Activated effector memory CD4-positive, alpha-beta T cell treated with Interleukin-2 at 50 U/mL for 16 hours (primary cell): Measurements from ENCODE around the gene CIAO2A.
"Not testable (repeated sequence)": the region's sequence is repeated elsewhere in the genome, so short reads cannot be mapped to it uniquely, and the experiment has no call there.

Experiments used
- DNase-seq: peaks from one replicate; pipeline ENCODE4 v3.0.0-alpha.2; 2020

CIAO2A gene, protein sequence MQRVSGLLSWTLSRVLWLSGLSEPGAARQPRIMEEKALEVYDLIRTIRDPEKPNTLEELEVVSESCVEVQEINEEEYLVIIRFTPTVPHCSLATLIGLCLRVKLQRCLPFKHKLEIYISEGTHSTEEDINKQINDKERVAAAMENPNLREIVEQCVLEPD

DNA sequence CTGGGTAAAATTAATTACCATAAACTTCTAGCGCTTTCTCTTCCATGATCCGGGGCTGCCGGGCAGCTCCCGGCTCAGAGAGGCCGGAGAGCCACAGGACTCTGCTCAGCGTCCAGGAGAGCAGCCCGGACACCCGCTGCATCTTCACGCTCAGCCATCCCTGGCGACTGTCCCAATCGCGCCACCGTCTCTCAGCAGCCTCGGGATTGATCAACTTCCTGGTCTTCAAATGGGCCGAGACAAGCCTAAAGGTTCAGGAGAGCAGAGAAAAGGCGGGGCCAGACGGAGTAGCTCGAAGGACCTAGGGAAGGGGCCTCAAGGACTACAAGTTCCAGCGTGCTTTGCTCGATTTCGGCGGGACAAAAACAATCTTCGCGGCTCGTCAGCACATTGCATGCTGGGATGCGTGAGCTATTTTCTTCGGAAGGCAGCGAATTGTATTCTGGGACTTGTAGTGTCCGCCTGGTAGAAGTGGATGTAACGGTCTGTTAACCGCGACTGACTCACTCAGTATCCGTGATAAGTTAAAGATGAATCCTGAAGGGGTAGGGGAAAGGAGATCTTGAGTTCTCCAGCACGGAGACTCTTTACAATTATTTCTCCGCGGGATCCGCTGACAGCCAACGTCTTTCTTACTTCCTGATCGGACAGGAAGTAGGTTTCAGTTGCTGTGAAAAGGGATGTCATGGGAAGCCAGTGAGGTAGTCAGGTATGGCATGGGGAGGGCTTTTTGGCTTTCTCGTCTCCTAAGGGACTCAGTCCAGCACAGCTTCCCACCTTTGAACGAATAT is at the start of gene CIAO2A:
Gene CIAO2A, minus strand, starts transcription at position 212 of the 791 bp plus-strand sequence. Its CDS starts 70 bp downstream, at position 142.
- peak; percentile 86 for DNase-seq

DNA sequence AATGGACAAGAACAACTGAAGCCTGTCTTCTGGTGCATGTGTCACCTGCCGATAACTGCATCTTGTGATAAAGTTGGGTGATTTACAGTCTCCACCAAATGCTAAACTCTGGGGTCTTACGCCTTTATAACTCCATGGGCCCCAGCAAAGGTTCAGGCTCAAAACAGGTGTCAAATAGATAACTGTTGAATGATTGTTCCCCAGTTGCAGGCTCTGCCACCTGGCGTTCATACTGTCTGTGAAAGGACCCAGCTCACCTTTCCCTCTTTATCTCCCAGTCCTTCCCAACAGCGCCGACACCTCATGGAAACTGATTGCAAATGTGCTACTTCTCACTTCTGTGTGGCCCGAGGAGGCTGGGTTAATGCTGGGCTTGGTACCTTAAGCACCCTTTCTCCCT is 49.6 kb upstream of the CIAO2A start:
- DNase-seq = no peak

DNA sequence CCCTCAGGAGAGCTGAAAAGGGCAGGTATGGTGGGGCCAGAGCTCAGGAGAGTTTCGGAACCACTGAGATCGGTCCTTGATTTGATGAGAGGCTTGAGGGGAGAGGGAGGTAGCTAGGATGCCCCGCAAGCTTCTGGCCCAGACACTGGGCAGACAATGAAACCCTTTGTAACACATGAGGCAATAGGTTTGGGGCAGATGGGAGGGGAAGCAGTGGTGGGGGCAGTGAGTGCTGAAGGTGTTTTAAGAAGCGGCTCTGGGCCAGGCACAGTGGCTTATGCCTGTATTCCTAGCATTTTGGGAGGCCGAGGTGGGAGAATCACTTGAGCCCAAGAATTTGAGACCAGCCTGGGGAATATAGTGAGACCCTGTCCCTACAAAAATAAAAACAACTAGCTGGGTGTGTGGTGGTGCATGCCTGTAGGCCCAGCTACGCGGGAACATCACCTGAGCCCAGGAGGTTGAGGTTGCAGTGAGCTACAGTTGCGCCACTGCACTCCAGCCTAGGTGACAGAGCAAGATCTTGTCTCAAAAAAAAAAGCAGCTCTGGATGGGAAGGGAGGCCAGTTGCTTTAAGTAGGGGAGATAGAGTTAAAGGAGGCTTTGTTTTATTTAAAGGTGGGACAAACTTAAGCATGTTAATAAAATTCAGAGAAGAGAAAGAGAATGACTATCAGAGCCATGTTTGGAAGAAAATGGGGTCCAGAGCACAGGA is 48.3 kb upstream of the CIAO2A start:
- DNase-seq = no peak

DNA sequence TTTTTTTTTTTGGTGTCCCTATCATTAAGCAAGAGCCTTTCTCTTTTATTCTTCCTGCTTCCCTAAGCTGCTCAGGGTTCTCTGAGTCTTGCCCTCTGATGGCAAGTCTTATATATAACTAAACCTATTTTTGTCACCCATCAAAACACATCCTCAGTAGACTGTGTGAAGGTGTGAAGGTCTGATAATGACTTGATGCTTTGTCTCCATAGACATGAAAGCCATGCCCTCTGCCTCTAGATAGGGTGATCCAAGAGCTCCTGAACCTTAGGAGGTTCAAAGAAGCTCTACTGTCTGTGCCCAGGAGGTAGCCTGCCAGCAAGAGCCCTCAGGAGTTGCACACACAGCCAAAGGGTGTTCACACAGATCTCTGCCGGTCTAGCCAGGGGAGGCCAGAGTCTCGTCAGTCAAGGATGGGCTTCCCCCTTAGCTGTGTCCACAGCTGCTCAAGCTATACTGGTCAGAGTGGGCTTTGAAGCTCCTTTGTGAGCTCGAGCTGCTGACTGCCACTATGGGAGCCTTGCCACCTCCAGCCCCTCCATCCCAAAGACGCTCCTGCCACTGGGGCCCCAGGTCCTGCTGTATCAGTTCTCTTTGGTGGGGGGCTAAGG is 44.8 kb upstream of the CIAO2A start:
- no peak for DNase-seq

DNA sequence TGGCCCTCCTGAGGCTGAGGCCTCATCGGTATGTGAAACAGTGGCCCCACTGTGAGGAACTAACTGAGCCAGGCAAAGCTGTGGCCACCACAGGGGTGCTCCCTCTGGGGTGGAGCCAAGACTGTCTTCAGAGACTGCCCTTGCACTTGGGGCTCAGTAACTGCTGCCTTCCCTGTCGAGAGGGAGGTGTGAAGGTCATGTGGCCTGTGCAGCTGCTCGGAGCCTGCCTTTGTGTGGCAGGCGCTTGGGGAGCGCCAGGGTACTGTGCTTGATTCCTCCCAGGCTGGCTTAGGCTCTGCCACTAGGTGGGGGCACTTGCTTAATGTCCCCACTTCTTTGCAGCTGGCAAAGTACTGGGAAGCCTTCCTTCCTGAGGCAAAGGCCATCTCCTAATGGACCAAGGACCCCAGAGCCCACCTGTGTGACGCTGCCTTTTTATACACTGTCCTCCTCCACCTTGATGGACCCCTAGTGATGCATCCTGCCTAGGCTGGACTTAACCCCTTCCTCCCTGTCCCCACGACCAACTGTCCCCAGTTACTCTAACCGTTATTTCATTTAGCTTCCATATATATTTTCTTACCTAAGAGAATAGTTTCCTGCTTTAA is 43.7 kb upstream of the CIAO2A start:
- DNase-seq = no peak

DNA sequence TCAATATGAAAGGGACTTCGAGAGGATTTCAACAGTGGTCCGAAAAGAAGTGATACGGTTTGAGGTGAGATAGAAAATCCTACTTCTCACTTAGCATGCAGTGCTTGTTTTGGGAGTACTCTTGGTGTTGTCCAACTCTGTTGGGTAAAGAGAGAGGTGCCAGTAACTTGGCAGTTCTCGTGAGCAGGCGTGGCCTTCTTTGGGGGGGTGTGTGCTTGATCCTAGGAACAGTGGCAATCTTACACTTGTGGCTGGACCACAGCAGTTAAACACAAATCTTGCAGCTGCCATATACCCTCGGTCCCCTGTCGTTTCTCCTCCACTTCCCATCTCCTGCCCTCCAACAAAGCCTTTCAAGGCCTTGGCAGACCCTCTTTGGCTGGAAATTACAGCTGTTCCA is 42.7 kb upstream of the CIAO2A start:
- DNase-seq = no peak

DNA sequence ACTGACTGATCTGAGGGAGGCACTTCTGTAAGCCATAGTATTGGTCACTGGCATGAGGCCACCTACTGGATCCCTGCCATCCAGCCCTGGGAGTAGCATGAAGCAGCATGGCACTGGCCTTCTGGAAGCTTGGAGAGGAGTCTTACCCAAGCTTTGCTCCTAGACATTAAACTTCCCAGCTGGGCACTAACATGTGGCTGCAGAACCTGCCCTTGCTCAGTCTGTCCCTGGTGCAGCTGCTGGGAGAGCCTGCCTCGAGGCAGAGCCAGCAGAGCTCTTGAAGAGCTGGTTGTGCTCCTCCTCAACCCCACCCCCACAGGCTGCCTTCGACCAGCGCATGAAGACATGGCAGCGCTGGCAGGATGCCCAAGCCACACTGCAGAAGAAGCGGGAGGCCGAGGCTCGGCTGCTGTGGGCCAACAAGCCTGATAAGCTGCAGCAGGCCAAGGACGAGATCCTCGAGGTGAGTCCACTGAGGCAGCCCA is 40.7 kb upstream of the CIAO2A start:
- DNase-seq = no peak

DNA sequence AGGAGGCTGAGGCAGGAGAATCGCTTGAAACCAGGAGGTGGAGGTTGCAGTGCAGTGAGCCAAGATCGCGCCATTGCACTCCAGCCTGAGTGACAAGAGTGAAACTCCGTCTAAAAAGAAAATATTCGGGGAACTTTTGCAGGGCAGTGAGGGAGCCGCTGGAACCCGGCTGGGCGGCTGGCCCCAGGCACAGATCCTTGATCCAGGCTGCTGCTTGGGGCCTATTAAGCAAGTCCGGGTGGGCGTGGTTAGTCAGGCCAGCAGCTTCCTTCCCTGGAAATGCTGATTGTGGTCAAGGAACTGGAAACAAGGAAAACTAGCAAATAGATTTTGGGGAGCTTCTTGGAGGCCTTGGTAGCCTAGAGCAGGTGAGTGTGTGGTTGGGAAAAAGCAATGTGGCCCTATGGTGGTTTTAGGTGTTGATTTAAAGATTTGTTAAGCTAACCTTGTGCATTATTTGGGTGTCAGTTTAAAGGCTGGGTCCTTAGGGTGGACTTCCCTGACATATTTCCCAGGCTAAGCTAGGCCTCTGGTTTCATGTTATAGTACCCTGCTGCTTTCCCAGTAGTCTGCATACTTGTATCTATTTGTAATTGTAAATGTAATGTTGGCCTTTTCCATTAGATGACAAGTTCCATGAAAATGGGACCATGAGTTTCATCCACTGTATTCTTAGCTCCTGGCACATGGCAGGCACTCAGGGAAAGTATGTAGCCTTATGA is 40.1 kb upstream of the CIAO2A start:
- DNase-seq = no peak

DNA sequence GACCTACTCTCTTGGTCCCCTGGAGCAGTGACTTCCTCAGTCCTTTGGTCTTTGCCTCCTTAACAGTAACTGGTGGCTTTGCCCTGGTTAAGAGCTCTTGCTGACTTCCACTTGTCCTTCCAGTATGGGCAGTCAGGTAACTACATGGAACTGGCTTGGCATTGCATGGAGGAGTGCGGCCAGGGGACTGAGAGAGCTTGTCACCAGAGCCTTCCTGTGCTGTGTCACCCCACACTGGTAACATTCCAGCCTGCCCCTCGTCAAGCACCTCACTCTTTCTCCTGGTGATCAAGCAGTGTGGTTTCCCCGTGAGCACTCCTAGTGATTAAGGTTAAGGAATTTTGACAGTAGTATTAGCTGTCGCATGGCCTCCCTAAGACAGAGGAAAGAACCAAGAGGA is 38.6 kb upstream of the CIAO2A start:
- no peak for DNase-seq

DNA sequence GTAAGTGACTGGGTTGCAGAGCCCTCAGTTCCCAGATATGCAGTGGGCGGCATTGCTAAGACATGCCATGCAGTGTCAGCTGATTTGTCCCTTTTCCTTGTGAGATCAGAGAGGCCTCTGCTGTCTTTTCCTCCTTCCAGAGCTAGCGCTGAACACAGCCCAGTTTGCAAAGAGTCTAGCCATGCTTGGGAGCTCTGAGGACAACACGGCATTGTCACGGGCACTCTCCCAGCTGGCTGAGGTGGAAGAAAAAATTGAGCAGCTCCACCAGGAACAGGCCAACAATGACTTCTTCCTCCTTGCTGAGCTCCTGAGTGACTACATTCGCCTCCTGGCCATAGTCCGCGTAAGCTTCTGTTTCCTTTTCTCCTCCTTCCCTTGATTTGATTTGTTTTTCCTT is 37.9 kb upstream of the CIAO2A start:
- DNase-seq = no peak

DNA sequence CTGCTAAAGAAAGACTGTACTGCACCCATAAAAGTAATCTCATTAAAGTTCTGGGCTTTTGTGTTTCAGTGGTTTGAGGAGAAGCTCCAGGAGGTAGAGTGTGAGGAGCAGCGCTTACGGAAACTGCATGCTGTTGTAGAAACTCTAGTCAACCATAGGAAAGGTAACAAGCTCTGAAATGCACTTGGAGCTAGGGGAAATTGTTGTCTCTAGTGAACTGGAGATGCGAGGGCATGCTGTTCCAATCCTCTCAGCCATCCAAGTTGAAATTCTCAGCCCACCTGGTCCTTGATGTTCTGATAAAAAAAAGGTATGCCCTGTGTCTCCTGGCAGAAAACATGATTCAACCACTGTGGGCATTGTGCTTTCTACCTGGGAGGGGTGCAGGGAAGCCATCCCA is 36.5 kb upstream of the CIAO2A start:
- no peak for DNase-seq

DNA sequence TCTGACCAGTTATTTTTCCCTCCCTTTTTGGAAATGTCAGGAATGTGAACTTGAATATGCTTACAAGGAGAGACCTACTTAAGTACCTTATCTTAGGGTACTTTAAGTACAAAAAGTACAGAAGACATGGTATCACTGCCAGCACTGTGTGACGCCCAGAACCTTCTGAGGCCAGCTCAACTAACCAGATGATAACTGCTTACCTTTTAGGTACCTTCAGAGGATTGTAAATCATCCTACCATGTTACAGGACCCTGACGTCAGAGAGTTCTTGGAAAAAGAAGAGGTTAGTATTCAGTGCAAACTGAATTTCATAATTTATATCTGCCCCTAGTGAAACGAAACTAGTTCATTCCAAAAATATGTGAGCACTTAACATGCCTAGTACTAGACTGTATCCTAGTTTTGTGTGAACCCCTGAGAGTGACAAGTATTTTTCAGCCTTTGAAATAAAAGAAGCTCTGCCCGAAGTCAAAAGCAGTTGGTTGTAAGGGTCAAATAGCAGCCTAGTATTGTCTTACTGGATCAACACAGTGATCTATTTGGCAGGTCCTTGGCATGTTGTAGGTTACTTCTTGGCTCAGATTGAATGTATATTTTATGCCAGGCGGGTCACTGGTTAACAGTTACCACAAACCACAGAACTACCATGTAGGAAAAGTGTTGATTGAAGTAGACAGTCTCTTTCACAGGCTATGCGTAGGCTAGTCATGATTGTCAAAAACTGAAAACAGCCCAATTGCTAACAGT is 34.1 kb upstream of the CIAO2A start:
- DNase-seq = no peak

DNA sequence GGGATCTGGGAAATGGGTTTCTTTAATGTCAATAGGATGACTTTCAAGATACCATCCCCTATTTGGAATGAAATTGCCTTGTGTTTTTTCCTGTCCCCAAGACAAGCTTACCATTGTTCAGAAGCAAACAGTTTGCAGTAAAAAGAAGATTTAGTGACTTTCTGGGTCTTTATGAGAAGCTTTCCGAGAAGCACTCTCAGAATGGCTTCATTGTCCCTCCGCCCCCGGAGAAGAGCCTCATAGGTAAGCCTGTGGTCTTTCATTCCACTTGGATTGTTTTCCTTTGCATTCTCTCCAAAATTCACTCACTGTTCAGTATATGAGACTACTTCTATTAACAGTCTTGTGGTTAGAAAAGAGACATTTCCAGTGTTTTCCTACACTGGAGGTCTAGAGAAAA is 32.3 kb upstream of the CIAO2A start:
- DNase-seq = no peak

DNA sequence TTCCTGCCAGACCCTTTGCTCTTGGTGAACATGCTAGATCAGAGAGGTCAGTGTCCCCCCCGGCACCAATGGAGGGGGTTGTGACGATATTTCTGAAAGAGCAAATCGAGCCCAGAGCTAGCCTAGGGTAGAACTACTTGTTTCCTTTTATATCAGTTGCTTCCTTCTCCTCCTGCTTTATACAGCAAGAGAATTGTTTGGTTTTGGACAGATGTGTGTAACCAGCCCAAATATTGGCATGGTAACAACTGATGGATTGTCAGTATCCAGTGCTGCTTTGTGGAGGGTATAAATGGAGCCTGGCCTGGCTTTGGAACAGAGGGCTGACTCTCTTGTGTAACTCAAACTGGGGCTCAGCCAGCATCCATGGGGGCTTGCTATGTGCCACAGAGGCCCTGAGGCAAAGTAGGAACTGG is 29.3 kb upstream of the CIAO2A start:
- no peak for DNase-seq

DNA sequence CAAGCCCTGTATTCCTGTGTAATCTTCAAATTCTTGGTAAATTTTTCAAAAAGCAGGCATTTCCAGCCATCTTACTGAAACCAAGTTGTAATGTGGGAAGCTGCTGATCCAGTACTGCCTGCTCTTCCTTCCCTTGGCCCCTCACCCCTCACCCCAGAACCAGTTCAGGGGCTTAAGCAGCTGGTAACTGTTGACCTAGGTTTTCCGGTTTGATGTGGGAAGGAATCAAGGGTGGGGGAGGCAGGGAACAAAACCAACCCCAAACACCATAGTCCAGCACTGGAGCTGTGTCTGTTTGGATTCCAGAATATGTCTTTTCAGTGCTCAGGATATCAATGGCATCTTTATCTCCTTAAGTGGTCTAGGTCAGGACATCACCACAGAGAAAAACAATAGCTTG is 28.8 kb upstream of the CIAO2A start:
- DNase-seq = no peak

DNA sequence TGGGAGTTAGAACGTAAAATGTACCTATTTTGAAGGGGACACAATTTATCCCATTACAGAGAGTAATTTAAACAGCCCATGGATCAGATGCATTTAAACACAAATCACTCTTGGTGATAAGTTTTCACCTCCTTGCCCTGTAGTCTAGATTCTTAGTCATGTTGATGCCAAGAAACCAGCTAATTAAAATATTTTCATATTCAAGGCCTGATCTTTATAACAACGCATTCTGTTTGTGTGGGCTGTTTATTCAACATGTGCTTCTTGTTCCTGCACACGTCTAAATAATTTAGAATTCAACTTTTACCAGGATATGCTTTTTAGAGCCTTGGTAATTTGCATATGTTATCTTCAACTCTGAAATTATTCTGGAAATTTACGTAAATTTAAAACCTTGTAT is 28.0 kb upstream of the CIAO2A start:
- DNase-seq = no peak

DNA sequence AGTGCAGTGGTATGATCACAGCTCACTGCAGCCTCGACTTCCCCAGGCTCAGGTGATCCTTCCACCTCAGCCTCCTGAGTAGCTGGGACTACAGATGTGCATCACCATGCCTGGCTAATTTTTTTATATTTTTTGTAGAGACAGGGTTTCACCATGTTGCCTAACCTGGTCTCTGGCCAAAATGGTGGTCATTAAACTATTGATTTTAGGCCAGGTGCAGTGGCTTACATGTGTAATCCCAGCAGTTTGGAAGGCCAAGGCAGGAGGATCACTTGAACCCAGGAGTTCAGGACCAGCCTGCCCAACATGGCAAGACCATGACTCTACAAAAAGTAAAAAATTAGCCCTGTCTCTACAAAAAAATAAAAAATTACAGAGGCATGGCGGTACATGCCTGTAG is 26.7 kb upstream of the CIAO2A start:
- DNase-seq = not testable (repeated sequence)

DNA sequence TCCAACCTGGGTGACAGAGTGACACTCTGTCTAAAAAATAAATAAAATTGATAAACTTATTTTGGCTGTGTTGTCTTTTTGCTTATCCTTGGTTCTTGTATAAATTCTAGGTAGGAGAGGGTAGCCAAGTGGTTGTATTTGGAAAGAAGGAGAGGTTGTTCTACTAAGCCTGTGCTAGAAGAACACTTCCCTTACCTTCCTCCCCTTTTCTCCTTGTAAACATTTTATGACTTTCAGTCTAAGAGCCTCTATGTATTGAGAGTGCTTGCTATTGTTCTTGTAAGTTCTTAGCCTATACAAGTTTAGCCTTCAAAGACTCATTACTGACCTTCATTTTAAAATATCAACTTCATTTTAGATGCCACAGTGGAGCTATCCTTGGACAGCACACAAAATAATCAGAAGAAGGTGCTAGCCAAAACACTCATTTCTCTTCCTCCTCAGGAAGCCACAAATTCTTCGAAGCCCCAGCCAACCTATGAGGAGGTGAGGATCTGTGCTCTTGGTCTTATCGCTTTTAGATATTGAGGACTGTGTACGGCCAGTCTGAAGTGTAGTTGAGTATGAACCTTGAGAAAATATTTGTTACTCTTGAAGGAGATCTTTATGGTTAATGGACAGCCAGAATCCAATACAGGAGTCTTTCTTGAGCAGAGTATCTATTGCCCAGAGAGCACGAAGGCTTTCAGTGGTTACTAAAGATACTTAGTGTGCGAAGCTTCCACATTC is 24.3 kb upstream of the CIAO2A start:
- no peak for DNase-seq

DNA sequence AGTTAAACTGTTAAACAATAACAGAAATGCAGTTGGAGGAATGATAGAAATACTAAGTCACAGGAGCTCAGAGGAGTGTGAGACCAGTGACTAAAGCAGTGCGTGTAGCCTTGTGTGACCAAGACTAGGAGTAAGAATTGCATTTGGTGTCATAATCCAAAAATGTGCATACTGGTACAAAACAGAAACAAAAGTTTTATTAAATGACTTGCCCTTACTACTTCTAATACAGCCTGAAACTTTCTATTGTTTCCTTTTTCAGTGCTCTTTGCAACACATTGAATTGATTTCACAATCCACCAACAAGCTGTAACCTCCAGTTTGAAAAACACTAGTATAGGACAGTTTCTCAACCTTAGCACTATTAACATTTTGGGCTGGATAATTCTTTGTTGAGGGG is 19.3 kb upstream of the CIAO2A start:
- no peak for DNase-seq

DNA sequence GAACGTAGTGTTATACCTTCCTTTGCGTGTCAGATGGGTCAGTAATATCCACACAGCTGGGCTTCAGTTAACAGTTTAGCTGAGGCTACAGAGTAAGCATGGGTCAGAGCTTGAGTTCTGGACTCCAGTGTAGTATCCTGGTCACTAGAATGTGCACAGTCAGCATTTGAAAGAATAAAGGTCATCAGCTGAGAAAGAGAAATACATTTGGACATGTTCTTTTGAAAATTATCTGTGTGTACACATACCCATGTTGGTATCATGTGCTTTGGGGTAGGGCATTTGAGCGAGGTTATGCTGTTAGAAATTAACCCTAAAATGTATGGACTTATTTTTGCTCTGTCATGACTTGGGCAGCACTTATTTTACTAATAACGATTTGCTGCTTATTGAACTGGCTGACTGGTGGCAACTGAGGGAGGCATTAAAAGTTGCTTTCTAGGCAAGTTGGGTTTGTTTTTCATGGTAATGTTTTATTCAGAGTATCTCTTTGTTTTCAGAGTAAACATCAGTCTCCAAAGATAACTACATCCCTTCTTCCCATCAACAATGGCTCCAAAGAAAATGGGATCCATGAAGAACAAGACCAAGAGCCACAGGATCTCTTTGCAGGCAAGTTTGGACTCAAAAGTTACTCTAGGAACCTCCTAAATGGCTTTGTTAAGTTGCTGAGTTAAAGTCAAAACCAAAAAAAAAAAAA is 18.6 kb upstream of the CIAO2A start:
- no peak for DNase-seq
